ENCODE data around the gene TBX2. TPM values are rescaled to one million over a fixed set of nuclear protein-coding genes. Genes with fewer than 3 reads are reported as not detected.

The TBX2 gene
- total and polyA plus RNA-seq, 9 of the 15 experiments (the other 6 are each of a cell fraction or from before 2014, with no cell fraction given), result 0.18 TPM; not detected in 8

DNA sequence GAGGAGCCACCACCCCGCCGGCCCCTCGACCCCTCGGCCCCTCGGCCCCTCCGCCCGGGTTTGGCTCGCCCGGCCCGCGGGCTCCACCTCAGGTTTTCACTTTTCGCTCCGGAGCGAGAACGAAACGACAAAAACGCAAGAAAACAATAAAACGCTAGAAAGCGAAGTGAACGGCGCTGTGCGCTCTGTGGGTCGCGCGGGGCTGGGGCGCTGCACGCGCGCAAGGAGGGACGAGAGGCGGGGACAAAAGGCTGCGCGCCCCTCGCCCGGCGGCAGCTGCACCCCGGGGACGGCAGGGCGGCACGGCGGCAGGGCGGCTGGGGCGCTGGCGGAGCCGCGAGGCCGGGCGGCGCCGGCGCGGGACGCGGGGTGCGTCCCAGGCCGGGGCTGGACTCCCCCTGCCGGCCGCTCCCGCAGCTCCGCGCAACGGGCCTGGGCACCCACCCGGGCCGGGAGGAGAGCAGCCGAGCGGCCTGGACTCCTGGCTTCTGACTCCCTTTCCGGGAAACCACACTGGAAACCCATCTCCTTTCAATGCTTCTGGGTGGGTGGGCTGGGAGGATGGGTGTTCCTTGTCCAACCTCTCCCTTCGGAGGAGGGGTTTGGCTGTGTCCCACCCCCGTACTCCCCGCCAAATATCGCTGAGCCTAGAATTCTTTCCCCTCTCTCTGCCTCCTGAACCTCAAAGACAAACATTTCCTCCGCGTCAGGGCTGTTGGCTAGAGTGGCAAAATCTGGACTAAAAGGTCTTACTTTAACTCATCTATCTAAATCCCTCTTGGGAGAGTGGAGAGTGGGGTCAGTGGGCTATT lies 9.9 kb downstream of the TBX2 start (continued):
- TF ChIP-seq, protein P1, sequence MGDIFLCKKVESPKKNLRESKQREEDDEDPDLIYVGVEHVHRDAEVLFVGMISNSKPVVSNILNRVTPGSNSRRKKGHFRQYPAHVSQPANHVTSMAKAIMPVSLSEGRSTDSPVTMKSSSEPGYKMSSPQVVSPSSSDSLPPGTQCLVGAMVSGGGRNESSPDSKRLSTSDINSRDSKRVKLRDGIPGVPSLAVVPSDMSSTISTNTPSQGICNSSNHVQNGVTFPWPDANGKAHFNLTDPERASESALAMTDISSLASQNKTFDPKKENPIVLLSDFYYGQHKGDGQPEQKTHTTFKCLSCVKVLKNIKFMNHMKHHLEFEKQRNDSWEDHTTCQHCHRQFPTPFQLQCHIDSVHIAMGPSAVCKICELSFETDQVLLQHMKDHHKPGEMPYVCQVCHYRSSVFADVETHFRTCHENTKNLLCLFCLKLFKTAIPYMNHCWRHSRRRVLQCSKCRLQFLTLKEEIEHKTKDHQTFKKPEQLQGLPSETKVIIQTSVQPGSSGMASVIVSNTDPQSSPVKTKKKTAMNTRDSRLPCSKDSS (IDR thresholded peaks at IDR 0.05; ENCODE audit: low read depth, partially characterized antibody), result no peak
- TF ChIP-seq RUNX1 (IDR thresholded peaks at IDR 0.05; ENCODE audit: low read depth) (no peak), GTF2F1 (IDR thresholded peaks at IDR 0.05; ENCODE audit: low read depth, low read length) (no peak), POLR2AphosphoS5 (IDR thresholded peaks at IDR 0.05; ENCODE audit: control insufficient read depth, insufficient read depth, low read depth, low read length) (no peak), GATAD2B (IDR thresholded peaks at IDR 0.05; ENCODE audit: borderline replicate concordance) (peak; percentile 53; the same call in 1 of the 2 replicates), SRSF3 (IDR thresholded peaks at IDR 0.05; ENCODE audit: insufficient read depth, low read length) (no peak), ARID3B (CRISPR knock-in tag; IDR thresholded peaks at IDR 0.05; ENCODE audit: borderline replicate concordance) (no peak), ZBTB12 (CRISPR knock-in tag; IDR thresholded peaks at IDR 0.05) (no peak), U2AF2 (optimal IDR thresholded peaks at IDR 0.05; ENCODE audit: low read depth, low read length) (no peak)
- TF ChIP-seq, protein P2, sequence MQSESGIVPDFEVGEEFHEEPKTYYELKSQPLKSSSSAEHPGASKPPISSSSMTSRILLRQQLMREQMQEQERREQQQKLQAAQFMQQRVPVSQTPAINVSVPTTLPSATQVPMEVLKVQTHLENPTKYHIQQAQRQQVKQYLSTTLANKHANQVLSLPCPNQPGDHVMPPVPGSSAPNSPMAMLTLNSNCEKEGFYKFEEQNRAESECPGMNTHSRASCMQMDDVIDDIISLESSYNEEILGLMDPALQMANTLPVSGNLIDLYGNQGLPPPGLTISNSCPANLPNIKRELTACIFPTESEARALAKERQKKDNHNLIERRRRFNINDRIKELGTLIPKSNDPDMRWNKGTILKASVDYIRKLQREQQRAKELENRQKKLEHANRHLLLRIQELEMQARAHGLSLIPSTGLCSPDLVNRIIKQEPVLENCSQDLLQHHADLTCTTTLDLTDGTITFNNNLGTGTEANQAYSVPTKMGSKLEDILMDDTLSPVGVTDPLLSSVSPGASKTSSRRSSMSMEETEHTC (IDR thresholded peaks at IDR 0.05), result no peak
